GM19463 (cell line): ENCODE data around the gene CADPS.

Experiments
- ATAC-seq: cut with Tn5 transposase; IDR thresholded peaks from one replicate; pipeline ENCODE4 v1.9.1; 2021; ENCODE audit warnings: mild to moderate bottlenecking, moderate library complexity; ENCODE audit not compliant: unreplicated experiment

CADPS gene

DNA sequence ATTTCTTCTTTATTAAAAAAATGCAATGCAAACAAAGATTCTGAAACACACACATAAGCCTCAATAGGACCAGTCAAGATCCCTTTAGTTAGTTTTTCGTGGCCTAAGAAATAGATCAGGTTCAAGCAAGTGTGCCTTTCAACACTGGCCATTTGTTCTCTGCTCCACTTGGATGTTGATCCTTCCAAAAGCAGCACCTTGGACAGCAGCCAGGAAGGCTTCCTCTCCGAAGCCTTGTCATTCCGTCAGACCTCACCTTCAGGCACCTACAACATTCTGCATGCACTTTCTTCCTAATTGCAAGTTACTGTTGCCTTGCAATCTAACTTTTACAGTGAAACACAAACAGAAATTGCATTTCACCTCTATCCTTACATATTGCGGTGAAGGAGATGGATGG, 346.0 kb downstream of the CADPS start:
- no peak for ATAC-seq

GRCh38 chr3:62527474-62527873, 347.7 kb downstream of the CADPS start:
- ATAC-seq: no peak

- no peak for ATAC-seq
Measured at GRCh38 chr3:62525281-62525680, 349.9 kb downstream of the CADPS start.

GRCh38 chr3:62523672-62524071, 351.5 kb downstream of the CADPS start:
- ATAC-seq: no peak

- ATAC-seq: no peak
Measured at GRCh38 chr3:62521464-62522105, 353.6 kb downstream of the CADPS start.

DNA sequence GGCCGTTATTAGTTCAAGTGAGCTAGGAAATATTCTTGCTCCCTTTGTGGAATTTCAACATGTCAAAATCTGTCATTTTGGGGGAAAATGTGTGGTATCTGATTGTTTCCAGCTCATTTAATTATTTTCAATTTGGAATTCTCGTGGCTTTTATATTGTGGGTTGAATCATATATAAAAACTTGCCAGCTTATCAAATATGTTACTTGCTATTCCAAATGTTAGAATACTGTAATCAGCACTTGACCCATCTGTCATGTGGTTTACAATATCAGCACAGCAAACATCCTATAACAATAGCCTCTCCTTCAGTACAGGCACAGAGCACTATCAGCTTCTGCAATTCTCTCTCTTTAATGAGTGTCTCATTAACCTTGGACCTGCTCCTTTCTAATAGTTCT, 371.7 kb downstream of the CADPS start:
- no peak for ATAC-seq

GRCh38 chr3:62502315-62503300, 372.6 kb downstream of the CADPS start:
- no peak for ATAC-seq

DNA sequence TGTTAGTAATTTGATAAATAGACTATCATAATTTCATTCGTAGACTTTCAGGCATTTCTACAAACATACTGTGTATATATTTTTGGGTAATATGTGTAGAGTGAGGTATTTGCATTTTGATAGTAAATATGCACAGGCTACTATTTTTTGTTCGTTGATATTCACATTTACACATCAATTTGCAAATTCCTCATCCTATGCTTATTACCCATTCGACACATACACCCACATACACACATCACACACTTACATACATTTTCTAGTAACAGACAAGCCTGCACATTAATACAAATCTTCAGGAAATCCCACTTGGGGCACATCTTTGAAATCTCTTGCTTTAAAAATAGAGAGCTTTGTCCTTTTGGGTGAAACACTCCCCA, 373.9 kb downstream of the CADPS start:
- ATAC-seq: no peak

GRCh38 chr3:62500556-62501288, 374.5 kb downstream of the CADPS start:
- no peak for ATAC-seq

DNA sequence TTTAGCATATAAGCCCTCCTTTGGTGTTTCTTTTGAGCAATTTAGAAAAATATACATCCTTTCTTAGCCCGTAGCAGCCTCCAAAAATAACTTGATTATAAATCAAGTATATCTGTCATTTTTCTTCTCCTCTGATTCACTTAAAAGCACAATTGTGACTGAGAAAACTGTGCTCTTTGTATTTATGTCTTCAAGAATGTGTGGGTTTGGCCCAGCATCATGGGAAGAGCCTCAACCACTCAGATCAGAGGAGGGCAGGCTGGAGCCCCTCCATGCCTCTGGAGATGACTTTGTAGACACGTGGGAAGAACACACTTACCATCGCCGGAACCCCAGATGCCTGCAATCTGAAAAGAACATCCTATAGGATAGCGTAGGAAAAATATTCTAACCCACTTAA, 378.1 kb downstream of the CADPS start:
- ATAC-seq: no peak

GRCh38 chr3:62496503-62496902, 378.7 kb downstream of the CADPS start:
- ATAC-seq: no peak

- no peak for ATAC-seq
Measured at GRCh38 chr3:62493109-62493801, 382.0 kb downstream of the CADPS start.

GRCh38 chr3:62482961-62483360, 392.3 kb downstream of the CADPS start:
- no peak for ATAC-seq

DNA sequence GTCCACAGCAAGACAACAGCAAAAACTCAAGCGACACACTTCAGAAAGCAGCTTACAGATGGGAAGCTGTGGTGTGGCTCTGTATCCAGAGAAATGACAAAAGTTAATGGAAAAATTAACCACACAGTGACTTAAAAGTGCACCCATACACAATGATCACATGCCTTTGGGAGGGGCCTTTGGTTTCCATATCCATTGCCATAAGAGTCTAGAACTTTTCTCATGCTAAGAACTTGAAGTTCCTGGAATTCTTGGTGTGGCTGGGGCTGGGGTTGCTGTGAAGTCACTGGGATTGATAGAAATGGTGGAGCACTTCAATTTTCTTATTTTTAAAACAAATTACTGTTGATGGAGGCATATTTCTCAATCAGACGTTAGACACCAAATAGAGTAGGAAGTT, 393.3 kb downstream of the CADPS start:
- no peak for ATAC-seq

- no peak for ATAC-seq
Measured at GRCh38 chr3:62480056-62480455, 395.2 kb downstream of the CADPS start.

DNA sequence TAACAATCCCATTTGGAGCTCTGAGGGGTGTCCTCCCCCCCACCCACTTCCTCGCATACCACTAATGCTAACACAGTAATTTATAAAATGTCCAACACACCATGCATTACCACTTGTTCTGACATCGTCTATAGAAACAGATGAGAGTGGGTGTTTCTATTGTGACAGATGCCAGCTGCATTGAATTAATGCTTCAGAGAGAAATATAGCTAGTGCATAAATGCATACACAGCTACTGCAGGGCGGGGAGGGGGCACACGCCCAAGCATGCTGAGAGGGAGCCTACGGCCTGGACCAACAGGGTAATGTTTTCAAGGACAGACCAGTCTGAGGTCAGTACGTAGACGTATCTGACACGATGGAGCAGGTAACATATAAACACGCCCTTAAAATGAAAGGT, 395.9 kb downstream of the CADPS start:
- ATAC-seq: no peak

GRCh38 chr3:62475306-62475705, 399.9 kb downstream of the CADPS start:
- no peak for ATAC-seq

DNA sequence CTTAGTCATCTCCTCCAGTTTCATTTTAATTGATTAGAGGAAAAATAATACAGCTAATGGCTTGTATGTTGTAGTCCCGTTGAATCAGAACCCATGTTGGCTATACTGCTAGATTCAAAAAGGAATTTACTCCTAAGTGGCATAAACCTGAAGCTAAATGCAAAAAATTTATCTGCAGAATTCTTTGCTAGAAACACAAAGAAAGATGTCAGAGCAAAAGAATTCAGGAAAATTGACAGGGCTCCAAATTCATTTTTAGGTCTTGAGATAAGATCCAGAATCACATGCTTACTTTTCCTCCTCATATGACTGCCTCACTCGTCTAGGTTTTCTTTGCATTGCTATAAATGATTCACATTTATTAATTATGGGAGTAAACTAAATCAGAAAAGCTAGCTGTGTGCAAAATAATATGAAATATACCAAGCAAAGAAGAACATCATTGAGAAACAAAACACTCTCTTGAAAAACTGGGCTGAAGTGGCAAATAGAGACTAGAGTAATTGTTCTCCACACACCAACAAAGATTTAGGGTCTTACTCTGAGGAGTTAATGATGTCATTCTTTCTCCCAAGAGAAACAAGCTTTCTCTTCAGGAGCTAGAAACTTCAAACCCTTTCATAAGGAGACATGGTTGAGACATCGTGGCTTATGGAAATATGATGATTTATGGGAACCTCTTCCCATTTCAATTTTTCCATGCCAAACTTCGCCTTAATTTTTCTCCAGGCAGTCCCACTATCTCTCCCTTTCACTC, 407.1 kb downstream of the CADPS start:
- no peak for ATAC-seq

DNA sequence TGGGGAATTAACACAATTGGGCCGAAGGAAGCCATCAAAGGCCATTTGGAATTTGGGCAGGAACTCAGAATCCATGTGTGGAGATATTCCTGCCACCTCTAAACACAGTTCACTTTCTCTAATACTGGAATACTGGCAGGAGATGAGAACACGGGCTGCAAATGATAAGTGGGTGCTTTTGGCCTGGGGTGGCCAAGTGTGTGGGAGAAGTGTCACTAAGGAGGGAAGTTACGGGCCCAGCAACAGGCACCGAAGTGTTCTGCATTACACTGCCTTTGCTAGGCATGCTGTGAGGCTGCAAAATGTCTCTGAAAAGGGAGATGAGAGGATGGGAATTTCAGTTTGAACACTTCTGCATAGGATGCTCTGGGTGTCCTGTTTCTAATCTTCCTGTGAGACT, 412.4 kb downstream of the CADPS start:
- no peak for ATAC-seq

DNA sequence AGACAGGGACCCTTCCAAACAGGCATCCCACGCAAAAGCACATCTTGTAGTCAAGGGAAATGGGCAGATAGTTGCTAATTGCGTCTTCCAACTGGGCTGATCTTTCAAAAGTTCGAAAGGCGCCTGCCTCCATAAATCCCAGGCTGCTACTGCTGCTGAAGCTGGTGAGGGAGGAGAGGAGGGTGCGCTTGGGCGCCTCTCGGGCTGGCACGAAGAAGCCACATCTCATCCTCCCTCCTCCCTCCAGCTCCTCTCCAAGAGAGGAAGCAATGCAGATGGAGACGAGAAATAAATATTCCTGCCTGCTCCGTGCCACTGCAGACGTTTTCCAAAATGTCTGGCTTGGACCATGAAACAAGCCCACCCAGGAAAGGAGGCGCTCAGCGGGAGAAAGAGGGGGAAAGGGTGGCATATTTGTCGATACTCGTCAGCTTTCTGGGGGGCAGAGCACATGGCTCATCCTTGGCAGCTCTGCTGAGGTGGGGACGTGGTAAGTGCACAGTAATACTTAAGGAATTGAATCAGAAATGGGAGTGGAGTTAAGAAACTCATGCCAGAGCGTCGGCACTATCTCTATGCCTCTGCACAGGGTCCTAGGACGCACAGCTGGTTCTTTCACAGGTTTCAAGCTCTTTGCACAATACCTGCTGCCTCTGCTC, 413.0 kb downstream of the CADPS start:
- no peak for ATAC-seq
